Neutrophil (primary cell): ENCODE data around the gene IREB2.

Experiments
- H3K27ac ChIP-seq: fragments of 200-600 bp; sonication (generic); 2 replicates; pipeline ENCODE4 v1.5.1; 2016; ENCODE audit warnings: mild to moderate bottlenecking, moderate library complexity
- H3K27me3 ChIP-seq: fragments of 200-600 bp; sonication (generic); 2 replicates; pipeline ENCODE4 v1.6.0; 2016; ENCODE audit warnings: mild to moderate bottlenecking
- H3K36me3 ChIP-seq: fragments of 200-600 bp; sonication (generic); 2 replicates; pipeline ENCODE4 v1.5.1; 2017
- H3K4me1 ChIP-seq, 2 experiments: fragments of 200-600 bp in 1 of 2; sonication (generic) in 1 of 2; 1 replicate in 1 of 2; 2 replicates in 1 of 2; pipeline versions ENCODE4 v1.5.1 to v1.6.1; 2013 to 2016; ENCODE audit warnings: low read depth in 1 of 2, low read length in 1 of 2, mild to moderate bottlenecking in 1 of 2, moderate library complexity in 1 of 2; ENCODE audit not compliant: control insufficient read depth in 1 of 2, insufficient read depth in 1 of 2
- H3K4me3 ChIP-seq, 2 experiments: fragments of 200-600 bp in 1 of 2; sonication (generic) in 1 of 2; 1 replicate in 1 of 2; 2 replicates in 1 of 2; pipeline ENCODE4 v1.5.1; 2013 to 2016; ENCODE audit warnings: low read depth in 1 of 2, low read length in 1 of 2, mild to moderate bottlenecking in 1 of 2, moderate library complexity in 1 of 2
- H3K9me3 ChIP-seq: fragments of 200-600 bp; sonication (generic); 2 replicates; pipeline ENCODE4 v1.5.1; 2016
- CTCF ChIP-seq: fragments of 200-600 bp; sonication (generic); IDR thresholded peaks from 2 replicates; pipeline ENCODE4 v1.5.1; 2016; ENCODE audit warnings: antibody characterized with exemption

IREB2 gene

DNA sequence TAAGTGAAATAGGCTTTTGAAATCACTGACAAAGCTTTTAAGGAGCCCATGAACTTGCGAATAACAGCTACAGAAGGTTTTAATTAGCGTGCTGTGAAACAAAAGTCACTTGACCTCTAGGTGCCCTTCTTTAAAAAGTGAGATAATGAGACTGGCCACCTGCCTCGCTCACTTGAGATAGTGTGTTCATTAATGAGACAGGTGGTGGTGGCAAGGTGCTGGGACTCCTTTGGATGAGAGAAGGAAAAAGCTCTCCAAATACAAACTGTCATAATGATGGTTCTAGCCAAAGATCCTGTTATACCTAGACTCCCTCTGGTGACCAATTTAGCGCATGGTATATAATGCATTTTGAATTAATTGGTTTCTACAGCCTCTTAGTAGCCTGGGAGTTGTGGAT is 22.7 kb upstream of the IREB2 start:
- no peaks in the 10 kb centered on the region for H3K27me3 ChIP-seq
- H3K4me1 ChIP-seq, result peaks cover 5 to 9% of the 10 kb centered on the region in 2 experiments
- no peak for TF ChIP-seq CTCF
- H3K4me3 ChIP-seq, result no peak overlapping the region
- no peaks in the 10 kb centered on the region for H3K9me3 ChIP-seq
- H3K36me3 ChIP-seq, result no peaks in the 10 kb centered on the region
- H3K27ac ChIP-seq, result no peak overlapping the region

- TF ChIP-seq CTCF, result no peak
These were observed 20.0 kb upstream of the IREB2 start for GRCh38 chr15:78417754-78418630.

GRCh38 chr15:78418686-78419085 is 19.3 kb upstream of the IREB2 start:
- Histone ChIP-seq H3K36me3 (no peaks in the 10 kb centered on the region), H3K4me1 (peaks cover 4 to 8% of the 10 kb centered on the region in 2 experiments), H3K27me3 (no peaks in the 10 kb centered on the region), H3K9me3 (no peaks in the 10 kb centered on the region), H3K4me3 (no peak overlapping the region), H3K27ac (no peak overlapping the region)
- TF ChIP-seq CTCF, result no peak

More at GRCh38 chr15:78417754-78418630, 20.0 kb upstream of the IREB2 start:
- Histone ChIP-seq H3K4me3 (no peak overlapping the region), H3K9me3 (no peaks in the 10 kb centered on the region), H3K27ac (no peak overlapping the region), H3K4me1 (peaks cover 4 to 8% of the 10 kb centered on the region in 2 experiments), H3K36me3 (no peaks in the 10 kb centered on the region), H3K27me3 (no peaks in the 10 kb centered on the region)

- no peak for TF ChIP-seq CTCF
- Histone ChIP-seq H3K27me3 (no peaks in the 10 kb centered on the region), H3K27ac (no peak overlapping the region), H3K4me1 (peaks cover 4 to 8% of the 10 kb centered on the region in 2 experiments), H3K9me3 (no peaks in the 10 kb centered on the region), H3K36me3 (no peaks in the 10 kb centered on the region), H3K4me3 (no peak overlapping the region)
These were observed 18.6 kb upstream of the IREB2 start for GRCh38 chr15:78419367-78419766.

DNA sequence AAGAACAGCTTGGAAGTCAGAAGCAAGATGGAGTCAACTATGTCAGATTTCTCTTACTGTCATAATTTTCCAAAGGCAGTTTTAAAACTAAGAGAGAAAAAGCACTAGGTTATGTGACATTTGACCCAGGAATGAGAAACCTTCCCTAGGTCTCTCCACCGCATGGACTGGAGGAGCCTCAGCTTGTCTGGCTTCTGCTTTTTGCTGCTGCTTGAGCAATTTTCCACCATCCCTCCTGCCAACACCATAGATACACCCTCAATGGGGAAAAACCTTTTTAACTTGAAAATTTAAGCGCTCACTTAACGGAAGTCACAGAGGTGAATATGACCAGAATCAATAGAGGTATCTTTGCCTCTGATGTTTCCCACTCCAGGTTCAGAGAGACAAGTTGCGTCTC is 17.8 kb upstream of the IREB2 start:
- H3K27ac ChIP-seq, result no peak overlapping the region
- no peaks in the 10 kb centered on the region for H3K36me3 ChIP-seq
- no peak for TF ChIP-seq CTCF
- H3K9me3 ChIP-seq, result no peaks in the 10 kb centered on the region
- H3K27me3 ChIP-seq, result no peaks in the 10 kb centered on the region
- peaks cover 4 to 9% of the 10 kb centered on the region in 2 experiments for H3K4me1 ChIP-seq
- no peak overlapping the region for H3K4me3 ChIP-seq
